Lung (tissue), 12 donors: Measurements from ENCODE around the gene GTPBP8. TPM values are rescaled to one million over a fixed set of nuclear protein-coding genes. Genes with fewer than 3 reads are reported as not detected.

Experiments used
- ATAC-seq: fragments of 200-7000 bp; cut with Tn5 transposase; one replicate; pipeline ENCODE4 v1.9.1; 2020; ENCODE audit warnings: moderate number of reproducible peaks; ENCODE audit not compliant: insufficient read depth, low FRiP score
- DNase-seq, 3 donors: peaks; one replicate each; pipeline ENCODE4 v3.0.0-alpha.2; 2013 to 2017
- H3K27ac ChIP-seq, 2 donors: one replicate each; pipeline ENCODE4 v1.5.1; 2013; ENCODE audit warnings: mild to moderate bottlenecking in 2 of 2, moderate library complexity in 2 of 2, control low read depth in 1 of 2, inconsistent platforms in 1 of 2, low read depth in 1 of 2, low read length in 1 of 2
- H3K27me3 ChIP-seq, 3 donors: one replicate each; pipeline ENCODE4 v1.5.1; 2013; ENCODE audit warnings: low read length in 2 of 3; ENCODE audit not compliant: control insufficient read depth in 3 of 3, insufficient read depth in 3 of 3
- H3K36me3 ChIP-seq, 4 donors: one replicate each; pipeline ENCODE4 v1.5.1; 2013; ENCODE audit warnings: low read length in 4 of 4, mild to moderate bottlenecking in 1 of 4, moderate library complexity in 1 of 4; ENCODE audit not compliant: control insufficient read depth in 4 of 4, insufficient read depth in 4 of 4
- H3K4me1 ChIP-seq, 5 donors: one replicate each; pipeline ENCODE4 v1.5.1; 2013; ENCODE audit warnings: low read length in 5 of 5, mild to moderate bottlenecking in 2 of 5, moderate library complexity in 1 of 5; ENCODE audit not compliant: control insufficient read depth in 5 of 5, insufficient read depth in 5 of 5
- H3K4me3 ChIP-seq: one replicate; pipeline ENCODE4 v1.5.1; 2013; ENCODE audit warnings: mild to moderate bottlenecking, control low read depth, moderate library complexity
- H3K9ac ChIP-seq, 2 donors: one replicate each; pipeline ENCODE4 v1.5.1; 2013; ENCODE audit warnings: low read length in 2 of 2, control low read depth in 1 of 2; ENCODE audit not compliant: insufficient read depth in 1 of 2
- H3K9me3 ChIP-seq, 4 donors: one replicate each; pipeline ENCODE4 v1.5.1; 2013; ENCODE audit warnings: low read length in 3 of 4, mild to moderate bottlenecking in 1 of 4, moderate library complexity in 1 of 4; ENCODE audit not compliant: control insufficient read depth in 4 of 4, insufficient read depth in 3 of 4
- WGBS, 2 donors: extraction: QIAGEN DNeasy Blood & Tissue Kit; methylation state at CpG; one replicate each; pipeline ENCODE4 v1.1.7; 2013; 5-methylcytosine and 5-hydroxymethylcytosine counted together
- polyA plus RNA-seq, 2 donors: library from polyadenylated mRNA; stranded (reverse); fragments of 200-250 nt; gene quantifications; one replicate each; pipeline ENCODE4 v1.2.1, GENCODE V29; 2013
- total RNA-seq, 2 donors: library from RNA; depleted of rRNA in 1 of 2; stranded (reverse); fragments of >200 nt in 1 of 2; gene quantifications; one replicate each; pipeline ENCODE4 v1.2.1, GENCODE V29; 2014 to 2021
- TF ChIP-seq, protein P1 (sequence below): IDR thresholded peaks from 2 replicates; pipeline ENCODE4 v1.5.1; 2012; ENCODE audit warnings: mild to moderate bottlenecking; ENCODE audit errors: control extremely low read depth, extremely low read depth
- donor health status: control.
- donor health status: control.
- donor health status: Bipolar disorder and iron deficiency.
- donor health status: healthy.
- donor health status: DM: yes; HTN: yes; CAD: no.

GTPBP8 gene
- total and polyA plus RNA-seq, 4 donors: 6.4 to 20.6 (median 13.6) TPM

DNA sequence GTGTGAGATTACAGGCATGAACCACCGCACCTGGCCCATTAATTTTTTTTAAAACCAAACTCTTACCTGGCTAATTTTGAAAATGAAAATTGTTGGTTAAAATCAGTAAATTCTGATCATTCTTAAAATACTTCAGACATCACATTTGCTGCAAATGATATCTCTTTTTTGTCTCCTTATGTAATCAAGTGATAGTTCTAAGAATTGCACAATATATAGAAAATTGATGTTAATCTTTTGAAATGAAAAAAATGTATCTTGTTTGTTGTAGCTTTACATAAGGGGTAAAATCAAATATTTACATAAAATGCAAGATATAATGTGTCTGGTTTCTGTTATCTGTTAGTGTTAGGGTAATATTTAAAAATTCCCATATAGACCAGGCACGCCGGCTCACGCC is 5.0 kb downstream of the GTPBP8 start:
- WGBS, 2 donors: 94 to 98% methylated on average over 4 of the region's 4 CpGs
- ATAC-seq (no peak), DNase-seq (no peak)
- Histone ChIP-seq H3K27ac (no peak overlapping the region), H3K36me3 (peaks cover 1 to 20% (median 13%) of the 10 kb centered on the region in 4 donors), H3K4me1 (peaks cover 0 to 12% (median 4%) of the 10 kb centered on the region in 5 donors), H3K4me3 (no peak overlapping the region), H3K9me3 (no peaks in the 10 kb centered on the region), H3K9ac (no peak overlapping the region), H3K27me3 (no peaks in the 10 kb centered on the region)
- TF ChIP-seq, protein P1, sequence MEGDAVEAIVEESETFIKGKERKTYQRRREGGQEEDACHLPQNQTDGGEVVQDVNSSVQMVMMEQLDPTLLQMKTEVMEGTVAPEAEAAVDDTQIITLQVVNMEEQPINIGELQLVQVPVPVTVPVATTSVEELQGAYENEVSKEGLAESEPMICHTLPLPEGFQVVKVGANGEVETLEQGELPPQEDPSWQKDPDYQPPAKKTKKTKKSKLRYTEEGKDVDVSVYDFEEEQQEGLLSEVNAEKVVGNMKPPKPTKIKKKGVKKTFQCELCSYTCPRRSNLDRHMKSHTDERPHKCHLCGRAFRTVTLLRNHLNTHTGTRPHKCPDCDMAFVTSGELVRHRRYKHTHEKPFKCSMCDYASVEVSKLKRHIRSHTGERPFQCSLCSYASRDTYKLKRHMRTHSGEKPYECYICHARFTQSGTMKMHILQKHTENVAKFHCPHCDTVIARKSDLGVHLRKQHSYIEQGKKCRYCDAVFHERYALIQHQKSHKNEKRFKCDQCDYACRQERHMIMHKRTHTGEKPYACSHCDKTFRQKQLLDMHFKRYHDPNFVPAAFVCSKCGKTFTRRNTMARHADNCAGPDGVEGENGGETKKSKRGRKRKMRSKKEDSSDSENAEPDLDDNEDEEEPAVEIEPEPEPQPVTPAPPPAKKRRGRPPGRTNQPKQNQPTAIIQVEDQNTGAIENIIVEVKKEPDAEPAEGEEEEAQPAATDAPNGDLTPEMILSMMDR: no peak

DNA sequence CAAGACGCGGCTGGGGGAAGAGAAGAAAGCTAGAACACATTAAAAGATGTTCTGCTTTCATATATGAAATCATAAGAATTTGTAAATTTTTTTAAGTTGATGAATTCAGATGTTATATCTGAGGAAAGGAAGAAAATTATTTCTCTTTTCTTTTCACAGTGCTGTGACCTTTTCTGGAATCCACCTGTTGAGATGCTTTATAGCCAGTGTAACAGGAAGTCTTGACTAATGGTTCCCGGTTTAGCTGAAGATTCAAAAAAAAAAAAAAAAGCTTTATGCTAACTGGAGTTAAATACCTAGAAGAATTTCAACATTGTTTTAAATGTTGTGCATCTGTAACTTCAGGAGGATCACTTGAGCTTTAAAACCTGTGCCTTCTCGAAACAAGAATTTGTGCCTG is 9.9 kb downstream of the GTPBP8 start:
- H3K27me3 ChIP-seq: no peaks in the 10 kb centered on the region
- DNase-seq (no peak), ATAC-seq (no peak)
- TF ChIP-seq, protein P1: no peak
- H3K4me1 ChIP-seq: no peaks in the 10 kb centered on the region
- peaks cover 15 to 29% (median 27%) of the 10 kb centered on the region in 4 donors for H3K36me3 ChIP-seq
- no peak overlapping the region for H3K27ac ChIP-seq
- H3K4me3 ChIP-seq: no peak overlapping the region
- H3K9me3 ChIP-seq: no peaks in the 10 kb centered on the region
- no peak overlapping the region for H3K9ac ChIP-seq
- 76 to 79% methylated on average over 4 of the region's 4 CpGs for WGBS, 2 donors

- no peak for DNase-seq
- H3K9me3 ChIP-seq: no peaks in the 10 kb centered on the region
- H3K27ac ChIP-seq: no peak overlapping the region
- no peak overlapping the region for H3K9ac ChIP-seq
- H3K4me1 ChIP-seq: no peaks in the 10 kb centered on the region
- ATAC-seq: no peak
- TF ChIP-seq, protein P1: no peak
- peaks cover 17 to 38% (median 31%) of the 10 kb centered on the region in 4 donors for H3K36me3 ChIP-seq
- no peaks in the 10 kb centered on the region for H3K27me3 ChIP-seq
- no peak overlapping the region for H3K4me3 ChIP-seq
These were observed 11.3 kb downstream of the GTPBP8 start for GRCh38 chr3:113002037-113002436.

DNA sequence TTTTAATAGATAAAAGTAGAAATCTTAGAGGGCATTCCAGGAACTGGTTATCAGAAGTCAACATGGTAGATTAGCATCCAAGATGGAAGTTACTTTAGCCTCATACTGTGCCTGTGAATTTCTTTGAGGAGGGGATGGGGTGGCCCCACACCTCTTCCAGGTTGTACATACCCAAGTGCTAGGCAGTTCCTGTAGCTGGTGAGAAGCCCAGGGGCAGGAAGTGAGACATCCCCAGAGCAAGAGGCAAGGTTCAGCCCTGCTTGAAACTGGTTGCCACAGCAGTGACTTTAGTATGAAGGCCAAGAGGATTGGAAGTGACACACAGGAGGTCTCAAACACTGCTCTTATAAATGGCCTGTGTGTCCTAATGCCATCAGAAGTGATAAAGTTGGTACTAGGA is 11.9 kb downstream of the GTPBP8 start:
- Histone ChIP-seq H3K27ac (no peak overlapping the region), H3K27me3 (no peaks in the 10 kb centered on the region), H3K36me3 (peaks cover 19 to 39% (median 36%) of the 10 kb centered on the region in 4 donors), H3K4me3 (no peak overlapping the region), H3K4me1 (no peaks in the 10 kb centered on the region), H3K9ac (no peak overlapping the region), H3K9me3 (no peaks in the 10 kb centered on the region)
- no peak for DNase-seq
- ATAC-seq: no peak
- TF ChIP-seq, protein P1: no peak
